SJSA1 (cell line): Measurements from ENCODE around the gene COA7. TPM values are rescaled to one million over a fixed set of nuclear protein-coding genes. Genes with fewer than 3 reads are reported as not detected.
A peak's percentile ranks its signal among the peaks of the same experiment; 100 is the strongest.
"Not testable (repeated sequence)": the region's sequence is repeated elsewhere in the genome, so short reads cannot be mapped to it uniquely, and the experiment has no call there.

Experiments used
- DNase-seq, 2 experiments: peaks; one replicate each; pipeline ENCODE4 v3.0.0-alpha.2; 2015 to 2020; ENCODE audit warnings: low spot score in 2 of 2, low read depth in 1 of 2
- H3K27ac ChIP-seq: fragments of 250-450 bp; sonication (Bioruptor Pico); 2 replicates; pipeline ENCODE4 v1.5.1; 2020; ENCODE audit warnings: mild to moderate bottlenecking, moderate library complexity
- H3K27me3 ChIP-seq: fragments of 250-450 bp; sonication (Bioruptor Pico); replicated peaks from 2 replicates; pipeline ENCODE4 v1.5.1; 2020; ENCODE audit warnings: mild to moderate bottlenecking, moderate library complexity
- H3K36me3 ChIP-seq: fragments of 250-450 bp; sonication (Bioruptor Pico); 2 replicates; pipeline ENCODE4 v1.5.1; 2020; ENCODE audit warnings: mild to moderate bottlenecking
- H3K4me1 ChIP-seq: fragments of 250-450 bp; sonication (Bioruptor Pico); replicated peaks from 2 replicates; pipeline ENCODE4 v1.6.1; 2021; ENCODE audit warnings: mild to moderate bottlenecking
- H3K4me3 ChIP-seq: fragments of 250-450 bp; sonication (Bioruptor Pico); 2 replicates; pipeline ENCODE4 v1.5.1; 2020; ENCODE audit warnings: mild to moderate bottlenecking
- H3K9me3 ChIP-seq: fragments of 250-450 bp; sonication (Bioruptor Pico); replicated peaks from 2 replicates; pipeline ENCODE4 v1.5.1; 2020; ENCODE audit warnings: mild to moderate bottlenecking
- total RNA-seq: library from RNA; depleted of rRNA; stranded (reverse); fragments of >200 nt; shearing (Covaris generic); gene quantifications from 2 replicates; pipeline ENCODE4 v1.2.3, GENCODE V29; 2014

Gene COA7
- total RNA-seq, 1 experiment from 2014 or later = 9.4 TPM

- no peak for DNase-seq
- H3K36me3 ChIP-seq = peaks cover 8% of the 10 kb centered on the region; the same call in 1 of the 2 replicates
- H3K9me3 ChIP-seq = no peaks in the 10 kb centered on the region
- H3K27me3 ChIP-seq = no peaks in the 10 kb centered on the region
- H3K4me3 ChIP-seq = peak overlapping the region; percentile 88
- H3K27ac ChIP-seq = peak overlapping the region; percentile 31; the same call in 1 of the 2 replicates
- peaks cover 7% of the 10 kb centered on the region; the same call in 1 of the 2 replicates for H3K4me1 ChIP-seq
Measured at GRCh38 chr1:52725903-52726264, 27.7 kb upstream of the COA7 start.

GRCh38 chr1:52723260-52723659 lies 25.1 kb upstream of the COA7 start:
- DNase-seq = no peak
- H3K4me1 ChIP-seq = peaks cover 4% of the 10 kb centered on the region; the same call in 1 of the 2 replicates
- no peak overlapping the region for H3K27ac ChIP-seq
- no peaks in the 10 kb centered on the region for H3K9me3 ChIP-seq
- H3K4me3 ChIP-seq = no peak overlapping the region
- peaks cover 8% of the 10 kb centered on the region; the same call in 1 of the 2 replicates for H3K36me3 ChIP-seq
- H3K27me3 ChIP-seq = no peaks in the 10 kb centered on the region

DNA sequence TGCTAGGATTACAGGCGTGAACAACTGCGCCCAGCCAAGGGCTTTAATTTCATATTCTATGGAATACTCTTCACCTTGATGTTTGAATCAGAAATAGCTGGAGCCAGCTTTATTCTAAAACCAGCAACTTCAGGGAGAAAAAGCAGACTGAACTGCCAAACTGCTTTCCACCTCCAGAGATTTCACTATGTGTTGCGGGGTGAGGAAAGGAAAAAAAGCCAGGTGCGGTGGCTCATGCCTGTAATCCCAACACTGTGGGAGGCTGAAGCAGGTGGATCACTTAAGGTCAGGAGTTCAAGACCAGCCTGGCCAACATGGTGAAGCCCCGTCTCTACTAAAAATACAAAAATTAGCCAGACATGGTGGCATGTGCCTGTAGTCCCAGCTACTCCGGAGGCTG lies 17.1 kb upstream of the COA7 start:
- H3K36me3 ChIP-seq, DNase-seq, H3K4me3 ChIP-seq, H3K27ac ChIP-seq, H3K9me3 ChIP-seq, H3K27me3 ChIP-seq, H3K4me1 ChIP-seq: not testable (repeated sequence)

DNA sequence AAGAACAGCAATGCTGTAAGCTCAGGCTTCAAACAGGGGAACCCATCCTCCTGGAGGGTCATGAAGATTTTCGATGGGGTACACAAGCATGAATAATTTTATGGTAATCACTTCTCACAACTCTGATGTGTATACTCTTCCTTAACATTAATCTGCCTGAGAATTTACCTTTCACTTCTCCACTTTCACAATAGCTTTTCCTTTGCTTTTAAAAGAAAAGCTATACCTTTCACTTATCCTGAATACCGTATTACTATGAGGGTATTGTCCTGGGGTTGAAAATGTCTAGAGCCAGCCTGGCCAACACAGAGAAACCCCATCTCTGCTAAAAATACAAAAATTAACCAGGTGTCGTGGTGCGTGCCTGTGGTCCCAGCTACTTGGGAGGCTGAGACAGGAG lies 15.4 kb upstream of the COA7 start:
- Histone ChIP-seq H3K4me3 (no peak overlapping the region), H3K27ac (no peak overlapping the region), H3K36me3 (no peaks in the 10 kb centered on the region), H3K4me1 (no peaks in the 10 kb centered on the region), H3K9me3 (no peaks in the 10 kb centered on the region), H3K27me3 (no peaks in the 10 kb centered on the region)
- DNase-seq = no peak

- H3K9me3 ChIP-seq = no peaks in the 10 kb centered on the region
- H3K27me3 ChIP-seq = no peaks in the 10 kb centered on the region
- DNase-seq = no peak
- H3K27ac ChIP-seq = no peak overlapping the region
- no peaks in the 10 kb centered on the region for H3K36me3 ChIP-seq
- H3K4me1 ChIP-seq = no peaks in the 10 kb centered on the region
- no peak overlapping the region for H3K4me3 ChIP-seq
Measured at GRCh38 chr1:52709016-52709415, 10.9 kb upstream of the COA7 start.

GRCh38 chr1:52707927-52708655 lies 9.9 kb upstream of the COA7 start:
- Histone ChIP-seq H3K27ac (no peak overlapping the region), H3K9me3 (no peaks in the 10 kb centered on the region), H3K4me1 (peaks cover 5% of the 10 kb centered on the region), H3K36me3 (no peaks in the 10 kb centered on the region), H3K4me3 (no peak overlapping the region), H3K27me3 (no peaks in the 10 kb centered on the region)
- peak in 1 of 2 experiments; percentile 22 for DNase-seq

GRCh38 chr1:52706941-52707926 lies 9.1 kb upstream of the COA7 start:
- DNase-seq = no peak
- no peak overlapping the region for H3K27ac ChIP-seq
- no peaks in the 10 kb centered on the region for H3K27me3 ChIP-seq
- H3K4me3 ChIP-seq = no peak overlapping the region
- no peaks in the 10 kb centered on the region for H3K9me3 ChIP-seq
- H3K4me1 ChIP-seq = peaks cover 6% of the 10 kb centered on the region
- H3K36me3 ChIP-seq = no peaks in the 10 kb centered on the region

DNA sequence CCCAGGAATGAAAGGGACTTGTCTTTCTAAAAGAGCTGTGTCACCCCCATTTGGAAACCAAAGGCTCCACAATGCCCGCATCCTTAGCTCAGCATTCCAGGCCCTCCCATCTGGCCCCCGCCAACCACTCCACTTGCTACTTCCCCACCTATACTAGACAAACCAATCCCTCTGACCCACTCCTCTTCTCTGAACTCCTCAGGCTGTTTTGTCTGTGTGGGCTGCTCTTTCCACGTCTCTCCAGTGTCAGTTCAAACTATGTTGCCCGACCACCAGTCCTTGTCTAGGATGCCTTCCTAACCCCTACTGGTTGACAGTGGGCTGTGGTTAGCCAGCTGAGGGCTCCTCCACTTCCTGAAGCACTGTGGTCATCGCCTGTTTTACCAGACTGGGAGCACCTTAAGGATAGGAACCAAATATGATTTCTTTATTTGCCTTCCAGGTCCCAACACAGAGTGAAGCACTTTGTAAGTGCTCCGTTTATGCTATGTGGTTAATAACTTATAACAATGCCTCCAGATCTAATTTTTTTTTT lies 8.1 kb upstream of the COA7 start:
- Histone ChIP-seq H3K27me3 (no peaks in the 10 kb centered on the region), H3K36me3 (no peaks in the 10 kb centered on the region), H3K9me3 (no peaks in the 10 kb centered on the region), H3K27ac (no peak overlapping the region), H3K4me1 (peaks cover 6% of the 10 kb centered on the region), H3K4me3 (no peak overlapping the region)
- no peak for DNase-seq

- Histone ChIP-seq H3K4me1 (peaks cover 11% of the 10 kb centered on the region), H3K27me3 (no peaks in the 10 kb centered on the region)
- DNase-seq = peak; percentile 68 to 78
Measured at GRCh38 chr1:52702886-52703787, 5.0 kb upstream of the COA7 start.

DNA sequence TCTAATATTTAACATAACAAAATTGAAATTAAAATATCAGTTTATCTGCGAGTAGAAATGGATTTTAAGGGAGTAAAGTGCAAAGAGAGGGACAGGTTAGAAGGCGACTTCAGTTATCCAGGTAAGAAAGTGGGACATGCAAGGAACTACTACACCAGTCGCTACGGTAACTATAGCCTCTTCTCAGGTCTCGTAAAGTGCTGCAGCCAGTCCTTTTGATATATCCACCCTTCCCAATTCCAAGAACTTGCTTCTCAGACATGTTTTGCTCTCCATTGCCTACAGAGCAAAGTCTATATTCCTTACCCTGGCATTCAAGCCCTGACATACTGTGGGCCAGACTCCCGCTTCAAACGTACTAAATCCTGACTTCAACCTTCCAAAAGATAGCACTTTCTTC lies 2.5 kb downstream of the COA7 start:
- H3K36me3 ChIP-seq = peaks cover 17% of the 10 kb centered on the region
- no peak overlapping the region for H3K27ac ChIP-seq
- no peaks in the 10 kb centered on the region for H3K9me3 ChIP-seq
- no peaks in the 10 kb centered on the region for H3K27me3 ChIP-seq
- DNase-seq = no peak
- peaks cover 13% of the 10 kb centered on the region for H3K4me1 ChIP-seq
- H3K4me3 ChIP-seq = no peak overlapping the region

More at GRCh38 chr1:52702886-52703787, 5.0 kb upstream of the COA7 start:
- no peaks in the 10 kb centered on the region for H3K9me3 ChIP-seq
- H3K27ac ChIP-seq = peak overlapping the region; percentile 14; the same call in 1 of the 2 replicates
- no peaks in the 10 kb centered on the region for H3K36me3 ChIP-seq
- H3K4me3 ChIP-seq = peak overlapping the region; percentile 41

- Histone ChIP-seq H3K36me3 (peaks cover 30% of the 10 kb centered on the region), H3K4me3 (no peak overlapping the region), H3K4me1 (peaks cover 13% of the 10 kb centered on the region), H3K9me3 (no peaks in the 10 kb centered on the region), H3K27ac (no peak overlapping the region), H3K27me3 (no peaks in the 10 kb centered on the region)
- no peak for DNase-seq
Measured at GRCh38 chr1:52693843-52694242, 4.3 kb downstream of the COA7 start.

DNA sequence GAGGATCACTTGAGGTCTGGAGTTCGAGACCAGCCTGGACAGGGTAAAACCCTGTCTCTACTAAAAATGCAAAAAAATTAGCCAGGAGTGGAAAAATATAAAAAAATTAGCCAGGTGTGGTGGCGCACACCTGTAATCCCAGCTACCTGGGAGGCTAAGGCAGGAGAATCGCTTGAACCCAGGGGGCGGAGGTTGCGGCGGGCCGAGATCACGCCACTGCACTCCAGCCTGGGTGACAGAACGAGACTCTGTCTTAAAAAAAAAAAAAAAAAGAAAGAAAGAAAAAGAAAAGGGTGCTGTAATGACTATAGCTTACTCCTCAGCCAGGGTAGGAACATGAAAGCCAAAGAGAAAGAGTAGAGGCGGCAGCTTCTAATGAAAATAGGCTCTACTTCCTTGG lies 4.8 kb downstream of the COA7 start:
- H3K4me3 ChIP-seq, H3K27me3 ChIP-seq, H3K9me3 ChIP-seq, H3K27ac ChIP-seq, DNase-seq, H3K4me1 ChIP-seq: not testable (repeated sequence)
- H3K36me3 ChIP-seq = peaks cover 35% of the 10 kb centered on the region

- Histone ChIP-seq H3K27ac (no peak overlapping the region), H3K27me3 (no peaks in the 10 kb centered on the region), H3K9me3 (no peaks in the 10 kb centered on the region), H3K4me1 (peaks cover 6% of the 10 kb centered on the region), H3K4me3 (no peak overlapping the region), H3K36me3 (peaks cover 41% of the 10 kb centered on the region)
- no peak for DNase-seq
Measured at GRCh38 chr1:52692697-52693096, 5.5 kb downstream of the COA7 start.
